ENCODE measurements around the gene HDAC4. TPM values are rescaled to one million over a fixed set of nuclear protein-coding genes. Genes with fewer than 3 reads are reported as not detected.

Gene HDAC4
- total RNA-seq, 1 experiment from 2014 or later, result 32.0 TPM

GRCh38 chr2:239411549-239412319, 10.9 kb upstream of the HDAC4 start:
- Mint-ChIP-seq H3K36me3 (ENCODE audit: insufficient read depth in 1 of 3, low read depth in 3 of 3) (no peaks in the 10 kb centered on the region), H3K9me3 (peaks cover 3 to 4% of the 10 kb centered on the region in 2 experiments; a peak in 4 of 5 replicates), H3K27ac (no peak overlapping the region), H3K4me3 (no peak overlapping the region), H3K4me1 (peaks cover 10 to 11% of the 10 kb centered on the region in 2 experiments), H3K27me3 (ENCODE audit: low read depth) (peaks cover 3% of the 10 kb centered on the region)
- Histone ChIP-seq H2AK5ac (ENCODE audit: insufficient read length, low read length) (no peak overlapping the region), H3K23me2 (ENCODE audit: insufficient read length, low read depth, low read length, poor library complexity, severe bottlenecking) (no peaks in the 10 kb centered on the region), H3K4ac (ENCODE audit: low read depth, low read length) (no peak overlapping the region), H2BK5ac (ENCODE audit: insufficient read length, low read length) (no peak overlapping the region), H3K9me3 (ENCODE audit: control insufficient read depth, low read depth, low read length) (no peaks in the 10 kb centered on the region), H3K27me3 (ENCODE audit: insufficient read depth, low read length) (no peaks in the 10 kb centered on the region), H3T11ph (ENCODE audit: low read length) (no peak overlapping the region), H2BK12ac (ENCODE audit: insufficient read length, low read depth, low read length) (no peak overlapping the region), H4K91ac (ENCODE audit: insufficient read length, low read depth, low read length) (no peak overlapping the region), H4K5ac (ENCODE audit: insufficient read length, low read depth, low read length) (no peak overlapping the region), H2BK15ac (ENCODE audit: low read depth, low read length) (no peak overlapping the region), H3K4me1 (ENCODE audit: insufficient read depth, low read length) (no peaks in the 10 kb centered on the region), H3K9ac (ENCODE audit: extremely low read depth, insufficient read length, low read length) (no peak overlapping the region), H3K23ac (ENCODE audit: insufficient read length, low read depth, low read length) (no peak overlapping the region), H3K79me1 (ENCODE audit: insufficient read depth, low read depth, low read length, poor library complexity, severe bottlenecking) (no peaks in the 10 kb centered on the region), H3K27ac (ENCODE audit: insufficient read length, low read depth, low read length) (no peak overlapping the region), H3K79me2 (ENCODE audit: insufficient read depth, low read length) (no peaks in the 10 kb centered on the region), H2AFZ (ENCODE audit: low read length) (no peak overlapping the region), H3K14ac (ENCODE audit: insufficient read depth, low read length) (no peak overlapping the region), H3K4me2 (ENCODE audit: insufficient read depth, insufficient read length, low read length) (no peak overlapping the region), H4K20me1 (ENCODE audit: control insufficient read depth, insufficient read depth, insufficient read length) (no peaks in the 10 kb centered on the region), H2BK20ac (ENCODE audit: low read depth, low read length, poor library complexity, severe bottlenecking) (no peak overlapping the region), H3K18ac (ENCODE audit: insufficient read length, low read depth, low read length) (no peak overlapping the region), H2BK120ac (ENCODE audit: low read depth, low read length, poor library complexity, severe bottlenecking) (no peak overlapping the region), H4K8ac (replicated peaks; ENCODE audit: insufficient read length, low read depth, low read length) (no peak overlapping the region), H3K56ac (ENCODE audit: insufficient read length, low read depth, low read length) (no peak overlapping the region)
- DNase-seq, result no peak
- WGBS (ENCODE audit: extremely low coverage, insufficient read length, low lambda C conversion rate), result no CpG with 5 or more reads among the region's 8 CpGs
- TF ChIP-seq, protein P1, sequence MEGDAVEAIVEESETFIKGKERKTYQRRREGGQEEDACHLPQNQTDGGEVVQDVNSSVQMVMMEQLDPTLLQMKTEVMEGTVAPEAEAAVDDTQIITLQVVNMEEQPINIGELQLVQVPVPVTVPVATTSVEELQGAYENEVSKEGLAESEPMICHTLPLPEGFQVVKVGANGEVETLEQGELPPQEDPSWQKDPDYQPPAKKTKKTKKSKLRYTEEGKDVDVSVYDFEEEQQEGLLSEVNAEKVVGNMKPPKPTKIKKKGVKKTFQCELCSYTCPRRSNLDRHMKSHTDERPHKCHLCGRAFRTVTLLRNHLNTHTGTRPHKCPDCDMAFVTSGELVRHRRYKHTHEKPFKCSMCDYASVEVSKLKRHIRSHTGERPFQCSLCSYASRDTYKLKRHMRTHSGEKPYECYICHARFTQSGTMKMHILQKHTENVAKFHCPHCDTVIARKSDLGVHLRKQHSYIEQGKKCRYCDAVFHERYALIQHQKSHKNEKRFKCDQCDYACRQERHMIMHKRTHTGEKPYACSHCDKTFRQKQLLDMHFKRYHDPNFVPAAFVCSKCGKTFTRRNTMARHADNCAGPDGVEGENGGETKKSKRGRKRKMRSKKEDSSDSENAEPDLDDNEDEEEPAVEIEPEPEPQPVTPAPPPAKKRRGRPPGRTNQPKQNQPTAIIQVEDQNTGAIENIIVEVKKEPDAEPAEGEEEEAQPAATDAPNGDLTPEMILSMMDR (conservative IDR thresholded peaks at IDR 0.05), result no peak
